CD14-positive monocyte (primary cell): ENCODE results near the gene VWA5A. TPM values are rescaled to one million over a fixed set of nuclear protein-coding genes. Genes with fewer than 3 reads are reported as not detected.

ENCODE experiments used
- DNase-seq, 3 donors: peaks; one replicate each; pipeline ENCODE4 v3.0.0-alpha.2; 2011 to 2022
- H2AFZ ChIP-seq: 2 replicates; pipeline ENCODE4 v1.6.0; 2012; ENCODE audit warnings: mild to moderate bottlenecking, low read depth, low read length, inconsistent platforms; ENCODE audit not compliant: insufficient read depth, poor library complexity, severe bottlenecking
- H3K27ac ChIP-seq, 2 donors: 1 replicate in 1 of 2; 2 replicates in 1 of 2; pipeline ENCODE4 v1.5.1; 2012 to 2013; ENCODE audit warnings: low read length in 2 of 2, control low read depth in 1 of 2, inconsistent platforms in 1 of 2, low read depth in 1 of 2, mild to moderate bottlenecking in 1 of 2
- H3K27me3 ChIP-seq, 2 donors: one replicate each; pipeline versions ENCODE4 v1.6.0 to v1.6.1; 2011 to 2013; ENCODE audit warnings: low read length in 2 of 2; ENCODE audit not compliant: control insufficient read depth in 2 of 2, insufficient read depth in 2 of 2
- H3K36me3 ChIP-seq, 2 donors: replicated peaks in 1 of 2; 1 replicate in 1 of 2; 2 replicates in 1 of 2; pipeline versions ENCODE4 v1.5.1 to v1.6.1; 2012 to 2013; ENCODE audit warnings: low read length in 2 of 2, control low read depth in 1 of 2, inconsistent platforms in 1 of 2, mild to moderate bottlenecking in 1 of 2; ENCODE audit not compliant: insufficient read depth in 2 of 2, control insufficient read depth in 1 of 2
- H3K4me1 ChIP-seq, 2 donors: 1 replicate in 1 of 2; 2 replicates in 1 of 2; pipeline versions ENCODE4 v1.5.1 to v1.6.1; 2012 to 2013; ENCODE audit warnings: low read length in 2 of 2, control low read depth in 1 of 2, inconsistent platforms in 1 of 2, mild to moderate bottlenecking in 1 of 2, moderate library complexity in 1 of 2; ENCODE audit not compliant: insufficient read depth in 2 of 2, control insufficient read depth in 1 of 2
- H3K4me2 ChIP-seq: replicated peaks from 2 replicates; pipeline ENCODE3; 2012; ENCODE audit warnings: low read length, moderate library complexity, mild to moderate bottlenecking; ENCODE audit not compliant: poor library complexity, severe bottlenecking; ENCODE audit errors: extremely low read depth
- H3K4me3 ChIP-seq, 3 experiments: fragments of 200-600 bp in 1 of 3; sonication (generic) in 1 of 3; replicated peaks in 1 of 3; 1 replicate in 2 of 3; 2 replicates in 1 of 3; pipeline ENCODE4 v1.5.1; 2011 to 2013; ENCODE audit warnings: low read length in 3 of 3, mild to moderate bottlenecking in 3 of 3, control low read depth in 2 of 3, low read depth in 2 of 3, inconsistent platforms in 1 of 3, moderate library complexity in 1 of 3
- H3K79me2 ChIP-seq: 2 replicates; pipeline ENCODE4 v1.6.0; 2012; ENCODE audit warnings: mild to moderate bottlenecking, control low read depth, inconsistent platforms, low read length, moderate library complexity; ENCODE audit not compliant: insufficient read depth
- H3K9ac ChIP-seq: 2 replicates; pipeline ENCODE4 v1.6.0; 2017; ENCODE audit warnings: low read length, mild to moderate bottlenecking; ENCODE audit not compliant: insufficient read depth, poor library complexity, severe bottlenecking
- H3K9me3 ChIP-seq, 2 donors: replicated peaks in 1 of 2; 1 replicate in 1 of 2; 2 replicates in 1 of 2; pipeline versions ENCODE4 v1.5.1 to v1.6.1; 2012 to 2013; ENCODE audit warnings: low read length in 2 of 2, control low read depth in 1 of 2; ENCODE audit not compliant: control insufficient read depth in 1 of 2, insufficient read depth in 1 of 2
- H4K20me1 ChIP-seq: 2 replicates; pipeline ENCODE4 v1.6.0; 2012; ENCODE audit warnings: mild to moderate bottlenecking, low read length, control low read depth, moderate library complexity; ENCODE audit not compliant: insufficient read depth
- H3K27ac Mint-ChIP-seq, 7 donors: one replicate each; pipeline ENCODE4 v1.8.0; 2020; ENCODE audit warnings: mild to moderate bottlenecking in 7 of 7, mixed read lengths in 7 of 7, moderate library complexity in 6 of 7, inconsistent platforms in 2 of 7
- H3K27me3 Mint-ChIP-seq, 3 donors: one replicate each; pipeline ENCODE4 v1.8.0; 2021 to 2022; ENCODE audit warnings: low read depth in 3 of 3, mild to moderate bottlenecking in 3 of 3, mixed read lengths in 3 of 3, moderate library complexity in 3 of 3, inconsistent platforms in 1 of 3
- H3K36me3 Mint-ChIP-seq, 2 donors: one replicate each; pipeline ENCODE4 v1.8.0; 2020; ENCODE audit warnings: mixed read lengths in 2 of 2, inconsistent platforms in 1 of 2, mild to moderate bottlenecking in 1 of 2
- H3K4me1 Mint-ChIP-seq: one replicate; pipeline ENCODE4 v1.8.0; 2020; ENCODE audit warnings: mild to moderate bottlenecking, mixed read lengths
- H3K4me3 Mint-ChIP-seq, 2 donors: one replicate each; pipeline ENCODE4 v1.8.0; 2020; ENCODE audit warnings: mild to moderate bottlenecking in 2 of 2, mixed read lengths in 2 of 2, moderate library complexity in 1 of 2
- H3K9me3 Mint-ChIP-seq, 7 donors: one replicate each; pipeline ENCODE4 v1.8.0; 2020 to 2022; ENCODE audit warnings: mixed read lengths in 7 of 7, mild to moderate bottlenecking in 6 of 7, moderate library complexity in 6 of 7, inconsistent platforms in 2 of 7
- CTCF ChIP-seq: fragments of 200-600 bp; IDR thresholded peaks from one replicate; pipeline ENCODE4 v1.8.0; 2022; ENCODE audit warnings: antibody characterized with exemption, mild to moderate bottlenecking
- WGBS: methylation state at CpG from one replicate; pipeline ENCODE4 v1.1.5; 2013; ENCODE audit warnings: missing lambda C conversion rate; ENCODE audit not compliant: insufficient coverage; 5-methylcytosine and 5-hydroxymethylcytosine counted together
- intact Hi-C, 2 donors: fragments of 100-400 bp; cut with micrococcal nuclease; formaldehyde crosslinking; loops; one replicate each; pipeline versions ENCODE4 v1.15.0 to v1.15.1; 2023
- polyA plus RNA-seq, 3 donors: library from polyadenylated mRNA; depleted of rRNA in 1 of 3; unstranded in 2 of 3; stranded (reverse) in 1 of 3; fragments of 300-500 nt in 2 of 3; fragments of >200 nt in 1 of 3; fragmentation: Illumina TruSeq in 2 of 3; gene quantifications; 1 replicate in 2 of 3; 2 replicates in 1 of 3; pipeline ENCODE4 v1.2.3, GENCODE V29; 2012 to 2021

Gene VWA5A
- polyA plus RNA-seq, 3 donors, result 7.6 to 11.2 (median 8.8) TPM

- H3K27ac Mint-ChIP-seq, result no peak overlapping the region
- H3K36me3 Mint-ChIP-seq, result no peaks in the 10 kb centered on the region
- peaks cover 0 to 2% (median 0%) of the 10 kb centered on the region in 7 donors for H3K9me3 Mint-ChIP-seq
- H3K4me3 ChIP-seq, result no peak overlapping the region
- peaks cover 11 to 18% of the 10 kb centered on the region in 2 donors for H3K4me1 ChIP-seq
- no peaks in the 10 kb centered on the region for H3K79me2 ChIP-seq
- no peaks in the 10 kb centered on the region for H3K9me3 ChIP-seq
- no peak overlapping the region for H3K4me2 ChIP-seq
- H3K27me3 ChIP-seq, result no peaks in the 10 kb centered on the region
- 88% methylated on average over 1 of the region's 2 CpGs for WGBS
- no peak overlapping the region for H3K27ac ChIP-seq
- no peak for DNase-seq
- no peak overlapping the region for H2AFZ ChIP-seq
- H3K4me3 Mint-ChIP-seq, result no peak overlapping the region
- no peak overlapping the region for H3K9ac ChIP-seq
- H4K20me1 ChIP-seq, result no peaks in the 10 kb centered on the region
- peaks cover 0 to 4% (median 3%) of the 10 kb centered on the region in 3 donors for H3K27me3 Mint-ChIP-seq
- no peaks in the 10 kb centered on the region for H3K36me3 ChIP-seq
- intact Hi-C loops, result no loop called here
- no peak for TF ChIP-seq CTCF
- H3K4me1 Mint-ChIP-seq, result peaks cover 15% of the 10 kb centered on the region
Measured at GRCh38 chr11:124098141-124098540, 17.1 kb upstream of the VWA5A start.

DNA sequence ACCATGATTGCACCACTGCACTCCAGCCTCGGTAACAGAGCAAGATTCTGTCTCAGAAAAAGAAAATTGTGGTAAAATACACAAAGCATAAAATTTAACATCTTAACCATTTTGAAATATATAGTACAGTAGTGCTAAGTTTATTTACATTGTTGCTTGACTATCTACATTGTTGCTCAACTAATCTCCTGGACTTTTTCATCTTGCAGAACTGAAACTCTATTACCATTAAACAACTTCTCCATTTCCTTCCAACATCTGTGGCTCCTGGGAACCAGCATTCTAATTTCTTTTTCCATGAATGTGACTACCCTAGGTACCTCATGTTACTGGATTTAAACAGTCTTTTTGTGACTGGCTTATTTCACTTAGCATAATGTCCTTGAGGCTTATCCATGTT is 13.5 kb upstream of the VWA5A start:
- peaks cover 15% of the 10 kb centered on the region for H3K4me1 Mint-ChIP-seq
- H3K9me3 Mint-ChIP-seq, result peaks cover 0 to 2% (median 0%) of the 10 kb centered on the region in 7 donors
- Histone ChIP-seq H3K4me2 (no peak overlapping the region), H2AFZ (no peak overlapping the region), H4K20me1 (no peaks in the 10 kb centered on the region), H3K36me3 (no peaks in the 10 kb centered on the region), H3K27ac (peak overlapping the region; percentile 47 to 48), H3K4me1 (peaks cover 11 to 18% of the 10 kb centered on the region in 2 donors), H3K27me3 (no peaks in the 10 kb centered on the region), H3K9me3 (no peaks in the 10 kb centered on the region), H3K9ac (no peak overlapping the region), H3K79me2 (no peaks in the 10 kb centered on the region), H3K4me3 (no peak overlapping the region)
- peak; percentile 36 to 73 (median 56) for DNase-seq
- no peak for TF ChIP-seq CTCF
- no peaks in the 10 kb centered on the region for H3K36me3 Mint-ChIP-seq
- no CpG with 5 or more reads among the region's 1 CpG for WGBS
- H3K4me3 Mint-ChIP-seq, result no peak overlapping the region
- intact Hi-C loops, result no loop called here
- H3K27me3 Mint-ChIP-seq, result peaks cover 0 to 2% (median 0%) of the 10 kb centered on the region in 3 donors
- H3K27ac Mint-ChIP-seq, result peak overlapping the region in 5 of 7 donors; percentile 19 to 78 (median 63)
